ENCODE data around the gene TVP23B. TPM values are rescaled to one million over a fixed set of nuclear protein-coding genes. Genes with fewer than 3 reads are reported as not detected.
"Not testable (repeated sequence)": the region's sequence is repeated elsewhere in the genome, so short reads cannot be mapped to it uniquely, and the experiment has no call there.

TVP23B gene
- total RNA-seq, 6 experiments from 2014 or later = 50.0 to 65.2 (median 59.6) TPM

- H3K4me3 Mint-ChIP-seq; H3K9me3 Mint-ChIP-seq; DNase-seq; H3K4me1 Mint-ChIP-seq (ENCODE audit: low read depth); H3K27ac Mint-ChIP-seq; H3K27me3 Mint-ChIP-seq (ENCODE audit: insufficient read depth): not testable (repeated sequence)
- peaks cover 12% of the 10 kb centered on the region; the same call in 1 of the 2 replicates for H3K36me3 Mint-ChIP-seq (ENCODE audit: low read depth)
These were observed 22.7 kb downstream of the TVP23B start for GRCh38 chr17:18803458-18804245.

GRCh38 chr17:18815924-18816323 lies 34.9 kb downstream of the TVP23B start:
- not testable (repeated sequence) for DNase-seq; H3K36me3 Mint-ChIP-seq (ENCODE audit: low read depth); H3K27ac Mint-ChIP-seq; H3K4me3 Mint-ChIP-seq; H3K27me3 Mint-ChIP-seq (ENCODE audit: insufficient read depth); H3K9me3 Mint-ChIP-seq; H3K4me1 Mint-ChIP-seq (ENCODE audit: low read depth)

- not testable (repeated sequence) for H3K27ac Mint-ChIP-seq; H3K4me1 Mint-ChIP-seq (ENCODE audit: low read depth); H3K36me3 Mint-ChIP-seq (ENCODE audit: low read depth); H3K4me3 Mint-ChIP-seq; H3K27me3 Mint-ChIP-seq (ENCODE audit: insufficient read depth); H3K9me3 Mint-ChIP-seq
- DNase-seq = peak; percentile 78
- TF ChIP-seq CTCF (IDR thresholded peaks at IDR 0.05) = peak; percentile 81
These were observed 35.7 kb downstream of the TVP23B start for GRCh38 chr17:18816489-18817371.

GRCh38 chr17:18821430-18821829 lies 40.4 kb downstream of the TVP23B start:
- not testable (repeated sequence) for H3K27ac Mint-ChIP-seq; H3K27me3 Mint-ChIP-seq (ENCODE audit: insufficient read depth); DNase-seq; H3K36me3 Mint-ChIP-seq (ENCODE audit: low read depth); H3K4me3 Mint-ChIP-seq; H3K9me3 Mint-ChIP-seq
- peaks cover 14% of the 10 kb centered on the region for H3K4me1 Mint-ChIP-seq (ENCODE audit: low read depth)

- not testable (repeated sequence) for H3K27ac Mint-ChIP-seq; H3K36me3 Mint-ChIP-seq (ENCODE audit: low read depth); H3K27me3 Mint-ChIP-seq (ENCODE audit: insufficient read depth); H3K4me1 Mint-ChIP-seq (ENCODE audit: low read depth); H3K4me3 Mint-ChIP-seq; DNase-seq; H3K9me3 Mint-ChIP-seq
These were observed 46.6 kb downstream of the TVP23B start for GRCh38 chr17:18827613-18828012.

GRCh38 chr17:18848501-18848900 lies 67.5 kb downstream of the TVP23B start:
- Mint-ChIP-seq H3K9me3 (no peaks in the 10 kb centered on the region), H3K4me1 (ENCODE audit: low read depth) (peaks cover 11% of the 10 kb centered on the region), H3K4me3 (no peak overlapping the region), H3K36me3 (ENCODE audit: low read depth) (no peaks in the 10 kb centered on the region; the same call in 1 of the 2 replicates), H3K27me3 (ENCODE audit: insufficient read depth) (peaks cover 1% of the 10 kb centered on the region; the same call in 1 of the 2 replicates), H3K27ac (no peak overlapping the region)
- no peak for TF ChIP-seq CTCF (IDR thresholded peaks at IDR 0.05)
- DNase-seq = no peak

- no peak overlapping the region for H3K4me3 Mint-ChIP-seq
- no peak overlapping the region for H3K27ac Mint-ChIP-seq
- no peaks in the 10 kb centered on the region for H3K9me3 Mint-ChIP-seq
These were observed 69.7 kb downstream of the TVP23B start for GRCh38 chr17:18850679-18851078.

More at GRCh38 chr17:18850679-18851078, 69.7 kb downstream of the TVP23B start:
- Mint-ChIP-seq H3K27me3 (ENCODE audit: insufficient read depth) (peaks cover 1% of the 10 kb centered on the region; the same call in 1 of the 2 replicates), H3K36me3 (ENCODE audit: low read depth) (no peaks in the 10 kb centered on the region; the same call in 1 of the 2 replicates), H3K4me1 (ENCODE audit: low read depth) (peaks cover 22% of the 10 kb centered on the region)
- no peak for DNase-seq
- TF ChIP-seq CTCF (IDR thresholded peaks at IDR 0.05) = no peak

Data from HFFc6 (cell line).